ENCODE data around the gene DACT3.

The DACT3 gene

DNA sequence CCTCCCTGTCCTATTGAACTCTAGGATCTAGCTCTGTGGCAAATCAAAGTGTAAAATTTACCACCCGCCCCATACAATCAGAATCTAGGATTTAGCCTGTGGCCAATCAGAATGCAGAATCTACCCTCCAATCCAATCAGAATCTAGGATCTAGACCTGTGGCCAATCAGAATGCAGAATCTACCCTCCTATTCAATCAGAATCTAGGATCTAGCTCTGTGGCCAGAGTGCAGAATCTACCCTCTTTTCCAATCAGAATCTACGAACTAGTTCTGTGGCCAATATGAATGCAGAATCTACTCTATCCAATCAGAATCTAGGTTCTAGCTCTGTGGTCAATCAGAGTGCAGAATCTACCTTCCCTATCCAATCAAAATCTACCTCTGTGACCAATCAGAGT is 30.1 kb upstream of the DACT3 start:
- no peak for TF ChIP-seq CTCF (IDR thresholded peaks at IDR 0.05; ENCODE audit: insufficient read depth, low read depth, low read length, missing control alignments)
- DNase-seq (ENCODE audit: low read depth) = no peak
- no peak overlapping the region for H3K4me3 ChIP-seq (ENCODE audit: low read depth, low read length)

DNA sequence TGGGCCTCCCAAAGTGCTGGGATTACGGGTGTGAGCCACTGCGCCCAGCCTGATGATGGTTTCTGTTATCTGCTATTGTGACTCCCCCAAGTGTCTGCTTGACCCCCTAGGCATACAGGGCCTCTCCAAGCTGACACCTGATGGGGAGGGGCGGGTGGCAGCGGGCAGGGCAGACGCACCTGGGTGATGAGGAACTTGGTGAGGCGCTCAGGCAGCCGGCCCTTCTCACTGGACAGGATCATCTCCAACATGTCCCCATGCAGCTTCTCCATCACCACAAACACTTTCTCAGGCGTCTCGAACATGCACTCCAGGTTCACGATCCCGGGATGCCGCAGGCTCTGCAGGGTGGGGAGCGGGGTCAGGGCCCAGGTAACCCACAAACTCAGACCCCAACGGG is 28.4 kb upstream of the DACT3 start:
- H3K4me3 ChIP-seq (ENCODE audit: low read depth, low read length) = no peak overlapping the region
- TF ChIP-seq CTCF (IDR thresholded peaks at IDR 0.05; ENCODE audit: insufficient read depth, low read depth, low read length, missing control alignments) = no peak
- DNase-seq (ENCODE audit: low read depth) = no peak

DNA sequence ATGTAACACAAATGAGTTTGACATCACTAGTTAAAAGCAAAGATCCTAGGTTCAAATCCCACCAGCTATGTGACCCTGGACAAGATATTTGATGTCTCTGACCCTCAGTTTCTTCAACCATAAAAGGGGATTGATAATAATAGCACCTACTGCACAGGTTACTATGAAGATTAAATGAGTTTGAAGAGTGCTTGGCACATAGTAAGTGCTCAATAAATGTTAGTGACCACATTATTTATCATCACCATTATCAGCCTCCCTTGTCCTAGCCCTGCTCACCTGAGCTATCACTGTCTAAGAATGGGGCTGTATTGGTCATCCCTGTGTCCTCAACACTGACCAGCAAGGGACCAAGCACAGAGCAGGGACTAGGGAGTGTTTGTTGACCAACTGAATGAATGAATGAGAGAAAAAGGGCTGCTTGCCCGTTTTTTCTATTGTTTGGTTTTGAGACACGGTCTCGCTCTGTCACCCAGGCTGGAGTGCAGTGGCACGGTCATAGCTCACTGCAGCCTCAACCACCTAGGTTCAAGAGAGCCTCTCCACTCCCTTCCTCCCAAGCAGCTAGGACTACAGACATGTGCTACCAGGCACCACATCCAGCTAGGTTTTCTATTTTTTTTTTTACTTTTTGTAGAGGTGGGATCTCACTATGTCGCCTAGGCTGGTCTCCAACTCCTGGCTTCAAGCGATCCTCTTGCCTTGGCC is 26.6 kb upstream of the DACT3 start:
- no peak for TF ChIP-seq CTCF (IDR thresholded peaks at IDR 0.05; ENCODE audit: insufficient read depth, low read depth, low read length, missing control alignments)
- no peak overlapping the region for H3K4me3 ChIP-seq (ENCODE audit: low read depth, low read length)
- DNase-seq (ENCODE audit: low read depth) = no peak

GRCh38 chr19:46685189-46685588 is 24.2 kb upstream of the DACT3 start:
- no peak for TF ChIP-seq CTCF (IDR thresholded peaks at IDR 0.05; ENCODE audit: insufficient read depth, low read depth, low read length, missing control alignments)
- no peak for DNase-seq (ENCODE audit: low read depth)
- H3K4me3 ChIP-seq (ENCODE audit: low read depth, low read length) = no peak overlapping the region

- no peak for TF ChIP-seq CTCF (IDR thresholded peaks at IDR 0.05; ENCODE audit: insufficient read depth, low read depth, low read length, missing control alignments)
- DNase-seq (ENCODE audit: low read depth) = peak; percentile 72
- H3K4me3 ChIP-seq (ENCODE audit: low read depth, low read length) = no peak overlapping the region
These were observed 17.2 kb upstream of the DACT3 start for GRCh38 chr19:46678110-46678732.

DNA sequence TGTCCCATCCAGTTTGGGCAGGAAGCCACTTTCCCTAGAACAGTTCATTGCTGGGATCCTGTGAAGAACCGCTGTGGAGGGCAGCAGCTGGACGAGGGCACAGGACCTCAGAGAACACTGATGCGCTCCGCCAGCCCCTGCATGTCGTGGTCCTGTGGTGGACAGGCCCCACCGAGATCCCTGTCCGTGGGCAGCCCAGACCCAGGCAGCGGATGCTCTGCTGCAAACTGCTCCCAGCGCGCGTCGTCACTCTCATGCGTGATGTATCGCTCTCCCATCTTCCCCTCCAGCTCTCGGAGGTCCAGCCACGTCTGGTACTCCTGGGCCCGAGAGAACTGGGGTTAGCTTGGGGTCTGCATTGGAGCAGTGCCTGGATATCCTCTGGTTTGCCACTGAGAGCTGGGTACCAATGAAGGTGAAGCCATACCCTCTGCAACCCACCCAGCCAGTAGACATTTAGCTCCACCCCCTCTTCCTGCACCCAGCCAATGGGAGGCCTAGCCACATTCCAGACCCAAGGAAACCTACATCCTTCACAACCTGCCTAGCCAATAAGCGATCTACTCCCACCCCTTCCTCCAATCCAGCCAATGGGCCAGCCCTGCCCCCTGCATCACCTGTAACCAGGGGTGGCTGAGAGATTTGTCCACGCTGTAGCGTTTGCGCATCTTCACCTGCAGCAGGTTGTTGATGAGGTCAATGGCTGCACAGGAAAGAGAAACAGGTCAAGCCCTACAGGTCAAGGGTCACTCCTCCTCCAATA is 13.6 kb upstream of the DACT3 start:
- no peak overlapping the region for H3K4me3 ChIP-seq (ENCODE audit: low read depth, low read length)
- TF ChIP-seq CTCF (IDR thresholded peaks at IDR 0.05; ENCODE audit: insufficient read depth, low read depth, low read length, missing control alignments) = no peak
- no peak for DNase-seq (ENCODE audit: low read depth)

Measured in GM12865 (cell line).